Stimulated activated CD8-positive, alpha-beta memory T cell treated with anti-CD3 and anti-CD28 coated beads, Interleukin-7, amount 100 ng/mL, for 1 hour (primary cell): Measurements from ENCODE around the gene CRYGA.
"Not testable (repeated sequence)": the region's sequence is repeated elsewhere in the genome, so short reads cannot be mapped to it uniquely, and the experiment has no call there.

ENCODE experiments used
- DNase-seq, 2 donors: peaks; one replicate each; pipeline ENCODE4 v3.0.0-alpha.2; 2020; ENCODE audit warnings: low read depth in 2 of 2

CRYGA gene

DNA sequence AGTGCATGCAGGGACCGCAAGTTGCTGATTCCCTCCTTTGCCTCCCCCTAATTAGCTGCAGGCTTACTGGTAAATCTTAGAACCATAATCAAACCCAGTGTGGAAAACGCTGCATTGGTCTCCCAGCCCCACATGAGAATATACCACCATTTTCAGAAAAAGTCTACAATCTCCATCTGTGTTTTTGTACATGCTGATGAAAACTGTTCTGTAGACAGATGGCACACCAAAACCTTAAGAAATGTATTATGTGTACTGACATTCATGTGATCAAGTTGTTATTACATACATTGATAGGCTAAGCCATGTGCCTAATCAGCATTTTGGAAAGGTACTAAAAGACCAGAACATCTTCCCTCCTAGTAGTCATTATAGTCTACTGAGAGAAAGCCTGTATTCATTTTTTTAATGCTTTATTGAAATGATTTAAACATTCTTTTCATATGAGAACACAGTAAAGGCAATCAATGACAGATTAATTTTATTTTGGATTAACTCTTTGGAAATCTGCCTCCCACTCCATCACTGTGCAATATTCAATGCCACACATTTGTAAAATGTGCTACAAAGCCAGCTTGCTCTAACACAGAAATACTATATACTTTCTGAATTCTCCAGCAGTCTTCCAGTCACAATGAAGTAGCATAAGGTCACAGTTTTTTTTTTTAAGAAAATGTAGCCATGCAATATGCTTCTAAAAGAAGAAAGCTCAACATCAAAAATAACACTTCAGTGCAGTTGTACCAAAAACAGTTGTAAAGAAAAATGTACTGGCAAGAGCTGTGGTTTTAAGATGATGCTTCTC, 1.8 kb upstream of the CRYGA start:
- no peak for DNase-seq

DNA sequence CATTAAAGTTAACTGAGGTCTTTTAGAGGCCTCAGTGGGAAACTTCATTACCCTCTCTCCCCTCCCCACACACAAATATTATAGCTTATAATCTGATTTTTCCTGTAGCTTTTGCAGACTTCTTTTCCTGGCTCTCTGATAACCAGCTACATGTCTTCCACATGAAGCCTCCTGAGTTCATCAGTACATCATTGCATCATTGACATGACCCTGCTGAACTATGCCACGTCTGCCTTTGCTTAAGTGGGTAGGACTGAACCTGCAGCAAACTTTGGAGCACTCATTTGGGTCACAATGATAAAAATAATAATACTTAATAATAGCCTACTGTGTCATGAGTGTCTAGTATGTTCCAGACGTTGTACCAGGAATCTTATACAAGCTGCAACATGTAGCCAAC, 7.0 kb downstream of the CRYGA start:
- DNase-seq = no peak

DNA sequence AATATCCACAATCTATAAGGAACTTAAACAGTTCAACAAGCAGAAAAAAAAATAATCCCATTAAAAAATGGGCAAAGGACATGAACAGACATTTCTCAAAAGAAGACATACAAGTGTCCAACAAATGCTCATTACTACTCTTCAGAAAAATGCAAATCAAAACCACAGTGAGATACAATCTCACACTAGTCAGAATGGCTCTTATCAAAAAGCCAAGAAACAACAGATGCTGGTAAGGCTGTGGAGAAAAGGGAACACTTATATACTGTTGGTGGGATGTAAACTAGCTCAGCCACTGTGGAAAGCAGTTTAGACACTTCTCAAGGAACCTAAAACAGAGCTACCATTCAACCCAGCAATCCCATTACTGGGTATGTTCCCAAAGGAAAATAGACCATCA, 10.2 kb downstream of the CRYGA start:
- DNase-seq = no peak

DNA sequence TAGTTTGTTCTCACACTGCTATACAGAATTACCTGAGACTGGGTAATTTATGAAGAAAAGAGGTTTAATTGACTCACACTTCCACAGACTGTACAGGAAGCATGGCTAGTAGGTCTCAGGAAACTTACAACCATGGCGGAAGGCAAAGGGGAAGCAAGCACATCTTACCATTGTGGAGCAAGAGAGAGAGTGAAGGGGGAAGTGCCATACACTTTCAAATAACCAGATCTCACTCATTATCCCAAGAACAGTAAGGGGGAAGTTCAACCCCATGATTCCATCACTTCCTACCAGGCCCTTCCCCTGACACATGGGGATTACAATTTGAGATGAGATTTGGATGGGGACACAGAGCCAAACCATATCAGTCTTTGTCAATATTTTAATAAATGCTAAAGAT, 12.4 kb downstream of the CRYGA start:
- no peak for DNase-seq

DNA sequence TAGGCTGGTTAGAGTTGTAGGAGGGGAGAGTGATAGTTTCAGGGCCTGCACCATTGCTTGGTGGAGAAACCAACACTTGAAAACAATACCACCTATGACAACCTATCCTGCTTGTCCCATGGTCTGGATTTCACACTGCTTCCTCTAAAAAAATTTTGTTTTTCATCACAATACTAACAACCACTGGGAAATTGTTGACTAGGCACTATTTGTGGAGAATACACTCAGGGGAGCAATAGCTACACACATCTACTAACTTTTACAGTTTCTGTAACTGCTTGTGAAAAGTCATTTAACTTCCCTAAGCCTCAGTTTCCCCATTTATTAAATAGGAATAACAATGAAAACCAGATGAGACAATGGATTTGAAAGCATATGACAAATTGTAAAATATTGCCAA, 13.3 kb downstream of the CRYGA start:
- DNase-seq = no peak

DNA sequence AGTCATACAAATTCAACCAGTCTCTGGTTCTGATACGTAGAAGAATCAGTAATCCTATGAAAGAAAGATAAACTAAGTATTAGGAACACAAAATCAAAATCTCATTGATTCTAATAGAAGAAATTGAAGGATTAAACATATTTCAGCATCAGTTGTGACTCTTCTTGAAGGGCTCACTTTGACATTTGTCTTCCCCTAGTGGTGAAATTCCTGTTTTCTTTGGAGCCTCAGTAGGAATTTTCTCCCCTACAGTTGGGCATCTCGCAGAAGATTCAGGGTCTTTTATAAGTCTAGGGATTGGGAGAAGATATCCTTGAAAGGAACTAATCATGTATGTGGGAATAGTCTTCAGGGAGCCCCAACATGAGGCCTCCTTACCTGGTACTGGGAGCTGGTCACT, 14.6 kb downstream of the CRYGA start:
- DNase-seq = no peak

DNA sequence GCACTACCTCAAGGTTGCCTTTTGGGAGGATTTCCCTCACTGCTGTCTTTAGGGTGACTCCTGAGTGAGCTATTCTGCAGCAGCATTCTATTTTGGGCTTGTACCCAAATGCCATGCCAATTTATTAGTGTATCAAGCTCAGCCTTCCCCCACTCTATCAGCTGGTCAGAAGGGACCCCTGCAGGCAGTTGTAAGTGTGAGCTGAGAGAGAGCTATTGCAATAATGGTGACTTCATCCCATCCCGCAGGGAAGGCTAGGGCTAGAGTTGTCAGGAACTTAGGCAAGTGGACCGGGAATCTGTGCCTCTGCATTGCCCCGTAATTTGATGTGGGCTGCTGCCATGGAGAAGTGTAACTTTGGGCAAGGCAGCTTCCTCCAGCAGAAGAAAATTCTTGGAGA, 15.6 kb downstream of the CRYGA start:
- no peak for DNase-seq

DNA sequence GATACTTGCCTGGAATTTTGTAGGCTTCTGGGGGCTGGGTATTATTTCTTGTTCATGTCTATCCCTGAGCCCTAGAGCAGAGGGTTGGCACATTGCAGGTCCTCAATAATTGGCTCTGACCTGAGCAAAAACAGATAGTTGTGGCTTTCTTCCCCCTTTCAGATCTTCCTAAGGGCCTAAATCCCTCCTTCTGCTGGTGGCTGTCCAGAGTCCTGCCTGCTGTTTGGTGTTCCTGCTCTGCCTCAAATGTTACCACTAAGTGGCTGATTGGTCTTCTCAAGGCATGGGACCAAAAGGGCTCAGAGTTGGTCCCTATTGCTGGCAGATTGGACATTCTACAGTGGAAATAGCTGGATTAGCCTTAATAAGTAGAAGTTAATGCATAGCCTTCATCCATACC, 16.4 kb downstream of the CRYGA start:
- DNase-seq = no peak

DNA sequence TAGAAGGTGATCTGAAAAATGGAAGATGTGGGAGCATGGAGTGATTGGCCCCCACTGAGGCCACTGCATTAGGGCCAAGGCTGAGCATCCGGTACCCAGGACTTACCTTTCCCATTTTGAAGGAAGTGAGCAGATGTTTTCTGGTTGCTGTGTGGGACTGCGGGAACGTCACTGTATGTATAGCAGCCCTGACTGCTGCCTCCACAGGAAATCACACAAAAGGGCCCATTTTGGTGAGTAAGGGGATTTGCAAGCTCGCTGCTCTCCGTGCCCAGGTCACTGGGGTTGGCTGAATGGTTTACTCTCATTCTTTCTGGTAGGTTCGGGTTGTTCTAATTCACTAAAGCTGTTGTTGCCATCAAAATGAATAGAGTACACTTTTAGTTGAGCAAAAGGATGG, 17.4 kb downstream of the CRYGA start, which contains the start of gene CRYGB:
CRYGB (minus strand) TSS at position 153 of the 400 bp plus-strand sequence; CDS start at position 115, 38 bp downstream.
- no peak for DNase-seq

DNA sequence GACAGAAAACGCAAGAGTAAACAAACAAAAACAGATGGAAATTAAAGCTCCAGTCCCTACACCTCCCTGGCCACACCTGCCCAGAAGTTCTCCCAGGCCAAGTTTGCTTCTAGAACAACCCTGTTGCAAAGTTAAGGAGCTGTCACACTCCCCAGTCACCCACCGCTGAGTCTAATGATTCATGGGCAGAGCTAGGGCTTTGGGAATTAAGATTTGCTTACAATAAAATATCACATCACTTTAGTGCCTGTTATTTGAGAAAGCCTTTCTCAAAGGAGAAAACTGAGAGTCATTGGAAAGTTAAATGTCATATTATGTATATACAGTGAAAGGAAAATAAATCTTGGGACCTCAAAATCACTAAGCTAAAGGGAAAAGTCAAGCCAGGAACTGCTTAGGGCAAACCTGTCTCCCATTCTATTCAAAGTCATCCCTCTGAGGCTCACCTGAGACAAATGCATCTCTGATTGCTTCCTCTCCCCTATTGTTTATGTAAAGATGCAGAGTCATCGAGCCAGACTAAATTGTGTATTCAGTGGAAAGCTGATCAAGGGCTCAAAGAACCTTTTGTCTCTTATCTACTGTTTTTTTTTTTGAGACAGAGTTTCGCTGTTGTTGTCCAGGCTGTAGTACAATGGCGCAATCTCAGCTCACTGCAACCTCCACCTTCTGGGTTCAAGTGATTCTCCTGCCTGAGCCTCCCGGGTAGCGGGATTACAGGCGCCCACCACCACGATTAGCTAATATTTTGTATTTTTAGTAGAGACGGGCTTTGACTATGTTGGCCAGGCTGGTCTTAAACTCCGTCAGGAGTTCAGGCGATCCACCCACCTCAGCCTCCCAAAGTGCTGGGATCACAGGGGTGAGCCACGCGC, 20.2 kb downstream of the CRYGA start:
- no peak for DNase-seq

DNA sequence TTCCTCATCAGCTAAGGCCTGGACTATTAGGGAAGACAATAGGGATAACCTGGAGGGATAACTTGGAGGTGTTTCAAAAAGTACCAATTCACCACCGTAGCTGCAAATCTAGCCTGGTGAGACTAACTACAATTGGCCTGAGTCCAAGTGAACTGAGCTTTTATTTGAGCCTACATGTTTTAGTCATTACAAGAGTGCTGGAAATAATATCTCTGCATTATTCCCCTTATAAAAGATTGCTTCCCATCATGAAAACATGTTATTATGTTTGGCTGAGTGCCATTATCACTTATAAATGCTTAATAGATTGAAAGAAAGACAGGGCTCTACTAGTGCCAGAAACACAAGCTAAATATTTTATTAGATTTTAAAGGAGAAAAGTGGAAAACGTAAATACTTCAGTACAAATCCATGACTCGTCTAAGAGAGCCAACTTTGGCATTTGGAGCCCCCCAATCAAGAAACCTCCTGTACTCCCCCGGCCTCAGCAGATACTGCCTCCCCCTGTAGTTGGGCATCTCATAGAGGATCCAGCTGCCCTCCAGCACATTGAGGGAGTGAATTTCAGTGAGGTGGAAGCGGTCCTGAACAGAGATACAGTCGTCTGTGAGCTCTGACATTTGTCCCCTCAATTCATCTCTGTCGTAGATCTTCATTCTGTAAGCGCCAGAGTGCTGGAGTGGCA, 21.0 kb downstream of the CRYGA start:
- no peak for DNase-seq

DNA sequence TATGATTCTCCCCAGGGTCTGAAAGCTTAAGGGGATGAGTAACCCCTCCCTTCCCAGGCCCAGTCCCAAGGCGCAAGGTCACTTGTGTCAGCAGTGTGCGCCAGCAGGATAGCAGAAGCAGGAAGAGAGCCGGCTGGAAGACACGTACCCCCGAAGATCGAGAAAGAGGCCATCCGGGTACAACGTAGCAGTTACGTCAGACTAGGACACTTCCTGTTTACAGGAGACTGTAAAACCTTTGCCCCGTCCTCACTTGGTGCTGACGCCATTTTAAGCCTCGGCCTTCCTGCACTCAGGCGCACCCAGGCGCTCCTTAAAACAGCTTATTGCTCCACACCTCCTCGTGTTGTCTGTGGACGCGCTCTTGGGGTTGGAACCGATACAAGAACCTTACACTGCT, 23.9 kb downstream of the CRYGA start:
- DNase-seq = no peak

DNA sequence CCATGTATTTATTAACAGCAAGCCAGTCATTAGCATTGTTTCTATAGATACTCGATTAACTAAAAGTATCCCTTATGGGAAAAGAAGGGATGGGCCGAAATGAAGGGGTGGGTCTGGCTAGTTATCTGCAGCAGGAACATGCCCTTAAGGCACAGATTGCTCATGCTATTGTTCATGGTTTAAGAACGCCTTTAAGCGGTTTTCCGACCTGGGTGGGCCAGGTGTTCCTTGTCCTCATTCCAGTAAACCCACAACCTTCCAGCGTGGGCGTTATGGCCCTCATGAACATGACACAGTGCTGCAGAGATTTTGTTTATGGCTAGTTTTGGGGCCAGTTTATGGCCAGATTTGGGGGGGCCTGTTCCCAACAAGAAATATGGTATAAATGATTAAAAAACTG, 25.1 kb downstream of the CRYGA start:
- DNase-seq = not testable (repeated sequence)

DNA sequence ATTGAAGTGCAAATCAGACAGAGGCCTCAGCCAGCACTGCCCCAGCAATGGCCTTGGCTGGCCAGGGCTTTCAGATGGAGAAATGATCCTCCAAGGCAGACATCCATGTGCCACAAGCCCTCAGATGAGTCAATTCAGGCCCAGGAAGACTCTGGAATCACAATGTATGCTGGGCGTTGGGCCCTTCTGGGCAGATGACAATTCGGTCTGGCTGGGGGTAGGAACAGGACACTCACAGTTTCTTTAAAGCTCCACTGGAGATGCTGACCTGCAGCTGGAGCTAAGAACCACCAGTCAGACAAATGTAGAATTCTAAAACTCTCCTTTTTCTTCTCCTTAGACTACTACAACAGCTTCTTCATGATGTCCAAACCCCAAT, 26.7 kb downstream of the CRYGA start:
- no peak for DNase-seq

DNA sequence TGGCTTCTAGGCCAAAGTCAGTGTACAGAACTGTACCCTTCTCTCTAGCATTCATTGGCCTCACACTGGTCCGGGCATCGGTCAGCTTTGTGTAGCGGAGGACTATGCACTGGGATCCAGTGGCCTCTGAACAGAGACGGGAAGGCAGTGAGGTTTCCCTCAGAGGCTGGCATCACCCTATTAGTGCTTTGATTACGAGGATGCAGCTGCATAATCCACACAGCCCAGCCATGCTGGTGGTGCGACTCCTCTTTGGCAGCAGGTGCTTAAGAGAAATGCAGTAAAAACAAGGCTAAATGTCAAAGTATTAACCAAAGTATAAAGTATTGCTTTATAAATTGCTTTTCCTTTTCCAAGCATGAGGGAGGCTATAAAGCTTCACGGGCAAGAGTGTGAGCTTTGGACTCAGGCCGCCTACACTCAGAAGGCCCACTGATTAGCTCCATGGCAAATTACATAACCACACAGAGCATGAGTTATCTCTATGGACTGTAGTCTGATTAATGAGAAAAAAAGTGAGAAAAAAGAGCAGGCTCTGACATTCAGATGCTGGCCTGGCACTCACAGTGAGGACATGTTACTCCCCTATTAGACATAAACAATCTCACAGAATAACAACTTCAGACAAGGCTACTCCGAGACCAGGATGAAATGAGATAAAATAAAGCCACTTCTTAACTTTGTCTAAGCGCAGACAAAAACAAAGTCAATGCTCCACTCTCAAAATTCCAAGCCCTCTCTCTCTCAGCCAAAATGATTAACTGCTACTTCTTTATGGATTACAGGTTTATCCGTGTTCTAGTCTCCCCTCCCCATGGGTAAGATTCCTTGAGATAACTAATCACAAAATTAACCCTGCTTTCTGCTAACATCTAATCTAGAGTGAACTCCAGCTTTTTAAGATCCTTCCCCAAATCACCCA, 27.3 kb downstream of the CRYGA start:
- no peak for DNase-seq

DNA sequence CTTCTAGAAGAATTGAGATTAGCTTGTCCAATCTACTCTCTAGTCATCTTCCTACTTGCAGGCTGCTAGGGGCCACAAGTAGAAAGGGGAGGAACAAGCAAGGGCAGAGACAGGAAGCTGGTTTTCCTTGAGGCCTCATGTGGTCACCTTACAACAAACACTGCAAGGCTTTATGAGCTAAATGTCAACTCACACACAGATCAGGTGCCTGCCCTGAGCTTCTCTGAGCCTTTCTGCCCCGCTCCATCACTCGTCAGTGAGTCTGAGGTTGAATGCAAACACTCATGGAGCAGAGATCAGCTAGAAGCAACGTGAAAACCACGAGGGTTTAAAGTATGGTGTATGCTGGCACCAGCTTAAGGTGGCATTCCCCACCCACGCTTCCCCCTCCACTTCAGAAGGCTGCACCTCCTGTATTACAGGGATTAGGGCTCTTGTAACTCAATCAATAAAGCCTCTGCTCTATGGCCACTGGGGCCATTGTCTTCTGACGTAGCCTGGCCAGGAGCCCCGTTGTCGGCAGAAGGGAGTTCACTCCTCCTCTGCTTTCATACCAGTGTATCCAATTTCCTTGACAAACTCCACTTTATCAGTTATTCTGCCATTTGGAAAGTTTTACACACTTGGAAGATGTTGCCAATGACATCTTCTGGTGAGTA, 28.3 kb downstream of the CRYGA start:
- DNase-seq = no peak

DNA sequence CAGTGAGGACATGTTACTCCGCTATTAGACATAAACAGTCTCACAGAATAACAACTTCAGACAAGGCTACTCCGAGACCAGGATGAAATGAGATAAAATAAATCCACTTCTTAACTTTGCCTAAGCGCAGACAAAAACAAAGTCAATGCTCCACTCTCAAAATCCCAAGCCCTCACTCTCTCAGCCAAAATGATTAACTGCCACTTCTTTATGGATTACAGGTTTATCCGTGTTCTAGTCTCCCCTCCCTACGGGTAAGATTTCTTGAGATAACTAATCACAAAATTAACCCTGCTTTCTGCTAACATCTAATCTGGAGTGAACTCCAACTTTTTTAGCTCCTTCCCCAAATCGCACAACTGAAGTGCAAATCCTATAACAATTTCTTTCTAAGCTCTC, 32.7 kb downstream of the CRYGA start:
- DNase-seq = no peak

DNA sequence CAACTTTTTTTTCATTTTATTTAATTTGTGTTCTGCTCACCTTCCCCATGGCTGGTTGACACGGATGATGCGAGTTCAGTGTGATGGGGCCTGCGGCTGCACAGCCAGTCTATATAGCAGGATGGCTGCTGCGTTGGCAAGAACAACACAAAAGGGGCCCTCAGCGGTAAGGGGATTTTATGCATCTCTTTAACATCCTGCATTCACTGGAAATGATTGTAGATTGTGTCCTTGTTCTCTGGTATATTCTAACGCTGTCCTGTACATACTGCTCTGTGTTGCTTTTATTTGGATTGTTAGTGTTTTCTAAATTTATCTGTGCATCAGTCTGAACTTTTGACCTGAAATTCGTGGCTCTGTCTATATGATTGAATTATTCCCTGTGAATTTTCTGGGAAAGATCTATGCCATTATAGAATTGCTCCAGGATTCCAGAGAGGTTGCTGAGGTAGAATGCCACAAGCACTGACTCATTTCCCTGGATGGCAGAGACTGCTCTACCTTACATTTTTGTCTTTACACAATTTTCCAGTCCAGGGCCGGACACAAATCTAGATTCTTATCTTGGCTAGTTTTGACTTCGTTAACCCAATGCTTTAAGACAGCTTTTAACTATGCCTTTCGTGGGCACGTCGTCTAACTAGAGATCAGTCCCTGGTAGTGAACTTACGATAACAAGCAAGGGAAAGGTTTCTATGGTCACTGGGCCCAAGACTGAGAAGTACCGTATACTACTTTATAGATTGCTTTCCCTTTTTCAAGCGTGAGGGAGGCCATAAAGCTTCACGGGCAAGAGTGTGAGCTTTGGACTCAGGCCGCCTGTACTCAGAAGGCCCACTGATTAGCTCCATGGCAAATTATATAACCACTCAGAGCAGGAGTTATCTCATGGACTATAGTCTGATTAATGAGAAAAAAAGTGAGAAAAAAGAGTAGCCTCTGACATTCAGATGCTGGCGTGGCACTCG, 33.4 kb downstream of the CRYGA start, which contains the start of gene CRYGC:
CRYGC (minus strand) TSS at position 85 of the 968 bp plus-strand sequence; CDS start at position 49, 36 bp downstream.
- no peak for DNase-seq

DNA sequence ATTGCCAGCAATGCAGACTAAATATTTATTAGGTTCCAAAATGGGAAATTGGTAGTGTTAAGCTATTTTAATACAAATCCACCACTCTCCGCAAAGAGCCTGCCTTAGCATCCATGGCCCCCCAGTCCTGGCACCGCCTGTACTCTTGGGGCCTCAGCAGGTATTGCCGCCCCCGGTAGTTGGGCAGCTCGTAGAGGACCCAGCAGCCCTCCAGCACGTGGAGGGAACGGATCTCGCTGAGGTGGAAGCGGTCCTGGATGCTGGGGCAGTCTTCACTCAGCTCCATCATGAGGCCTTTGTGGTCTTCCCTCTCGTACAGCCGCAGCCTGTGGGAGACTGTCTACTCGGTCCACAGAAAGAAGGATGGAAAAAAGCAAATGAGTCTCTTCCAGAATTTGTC, 35.3 kb downstream of the CRYGA start:
- DNase-seq = no peak
